HUES6 (cell line): ENCODE measurements around the gene MCUB.
"Not testable (repeated sequence)": the region's sequence is repeated elsewhere in the genome, so short reads cannot be mapped to it uniquely, and the experiment has no call there.

Experiments used
- H3K27ac ChIP-seq: 2 replicates; pipeline ENCODE4 v1.7.0; 2013; ENCODE audit warnings: low read depth, mild to moderate bottlenecking, low read length, inconsistent platforms
- H3K27me3 ChIP-seq: 2 replicates; pipeline ENCODE4 v1.6.1; 2013; ENCODE audit warnings: low read length; ENCODE audit not compliant: control insufficient read depth, insufficient read depth
- H3K36me3 ChIP-seq: 2 replicates; pipeline ENCODE4 v1.6.1; 2013; ENCODE audit warnings: low read length; ENCODE audit not compliant: control insufficient read depth, insufficient read depth
- H3K4me1 ChIP-seq: 2 replicates; pipeline ENCODE4 v1.6.1; 2013; ENCODE audit warnings: low read length; ENCODE audit not compliant: control insufficient read depth, insufficient read depth
- H3K4me3 ChIP-seq: 2 replicates; pipeline ENCODE4 v1.5.1; 2013; ENCODE audit warnings: low read depth, low read length
- H3K9ac ChIP-seq: one replicate; pipeline ENCODE4 v1.6.1; 2013; ENCODE audit warnings: mild to moderate bottlenecking, low read length
- H3K9me3 ChIP-seq: 2 replicates; pipeline ENCODE4 v1.6.1; 2013; ENCODE audit warnings: low read depth, low read length; ENCODE audit not compliant: control insufficient read depth, insufficient read depth

Gene MCUB

DNA sequence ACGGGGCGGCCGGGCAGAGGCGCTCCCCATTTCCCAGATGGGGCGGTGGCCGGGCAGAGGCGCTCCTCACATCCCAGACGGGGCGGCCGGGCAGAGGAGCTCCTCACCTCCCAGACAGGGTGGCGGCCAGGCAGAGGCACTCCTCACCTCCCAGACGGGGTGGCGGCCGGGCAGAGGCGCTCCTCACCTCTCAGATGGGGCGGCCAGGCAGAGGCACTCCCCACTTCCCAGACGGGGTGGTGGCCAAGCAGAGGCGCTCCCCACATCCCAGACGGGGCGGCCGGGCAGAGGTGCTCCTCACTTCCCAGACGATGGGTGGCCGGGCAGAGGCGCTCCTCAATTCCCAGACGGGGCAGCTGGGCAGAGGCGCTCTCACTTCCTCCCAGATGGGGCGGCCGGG is 118.4 kb downstream of the MCUB start:
- not testable (repeated sequence) for H3K9ac ChIP-seq, H3K27ac ChIP-seq, H3K27me3 ChIP-seq, H3K4me3 ChIP-seq, H3K36me3 ChIP-seq
- H3K4me1 ChIP-seq, result peaks cover 16% of the 10 kb centered on the region
- H3K9me3 ChIP-seq, result peaks cover 46% of the 10 kb centered on the region

DNA sequence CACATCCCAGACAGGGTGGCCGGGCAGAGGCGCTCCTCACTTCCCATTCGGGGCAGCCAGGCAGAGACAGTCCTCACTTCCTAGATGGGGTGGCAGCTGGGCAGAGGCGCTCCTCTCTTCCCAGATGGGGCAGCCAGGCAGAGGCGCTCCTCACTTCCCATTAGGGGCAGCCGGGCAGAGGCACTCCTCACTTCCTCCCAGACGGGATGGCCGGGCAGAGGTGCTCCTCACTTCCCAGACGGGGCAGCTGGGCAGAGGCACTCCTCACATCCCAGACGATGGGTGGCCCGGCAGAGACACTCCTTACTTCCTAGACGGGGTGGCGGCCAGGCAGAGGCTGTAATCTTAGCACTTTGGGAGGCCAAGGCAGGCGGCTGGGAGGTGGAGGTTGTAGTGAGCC is 118.9 kb downstream of the MCUB start:
- not testable (repeated sequence) for H3K4me3 ChIP-seq, H3K36me3 ChIP-seq, H3K27me3 ChIP-seq

DNA sequence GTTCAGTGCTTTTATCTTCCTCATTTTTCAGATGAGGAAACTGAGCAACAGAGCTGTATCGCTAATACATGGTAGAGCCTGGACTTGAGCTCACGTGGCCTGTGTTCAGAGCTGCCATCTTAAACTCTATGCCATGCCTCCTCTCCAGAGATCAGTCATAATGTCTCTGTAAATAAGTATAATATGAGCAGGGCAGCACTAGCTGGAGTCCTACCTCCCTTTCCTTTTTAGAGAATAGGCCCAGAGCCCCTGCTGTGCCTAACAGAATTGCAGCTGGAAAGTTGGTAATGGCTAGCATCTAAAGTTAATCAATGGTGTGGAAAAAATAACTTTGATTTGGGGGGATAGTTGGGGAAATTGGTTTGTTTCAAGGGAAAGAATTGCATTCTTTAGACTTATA is 122.8 kb downstream of the MCUB start:
- H3K36me3 ChIP-seq, result peaks cover 4% of the 10 kb centered on the region; the same call in 1 of the 2 replicates
- no peak overlapping the region for H3K9ac ChIP-seq
- H3K27ac ChIP-seq, result no peak overlapping the region
- H3K4me1 ChIP-seq, result peaks cover 17% of the 10 kb centered on the region
- peaks cover 25% of the 10 kb centered on the region for H3K9me3 ChIP-seq
- H3K4me3 ChIP-seq, result no peak overlapping the region
- no peaks in the 10 kb centered on the region for H3K27me3 ChIP-seq

More for the DNA sequence above, 118.9 kb downstream of the MCUB start:
- not testable (repeated sequence) for H3K27ac ChIP-seq, H3K9ac ChIP-seq
- Histone ChIP-seq H3K4me1 (peaks cover 17% of the 10 kb centered on the region), H3K9me3 (peaks cover 46% of the 10 kb centered on the region)

DNA sequence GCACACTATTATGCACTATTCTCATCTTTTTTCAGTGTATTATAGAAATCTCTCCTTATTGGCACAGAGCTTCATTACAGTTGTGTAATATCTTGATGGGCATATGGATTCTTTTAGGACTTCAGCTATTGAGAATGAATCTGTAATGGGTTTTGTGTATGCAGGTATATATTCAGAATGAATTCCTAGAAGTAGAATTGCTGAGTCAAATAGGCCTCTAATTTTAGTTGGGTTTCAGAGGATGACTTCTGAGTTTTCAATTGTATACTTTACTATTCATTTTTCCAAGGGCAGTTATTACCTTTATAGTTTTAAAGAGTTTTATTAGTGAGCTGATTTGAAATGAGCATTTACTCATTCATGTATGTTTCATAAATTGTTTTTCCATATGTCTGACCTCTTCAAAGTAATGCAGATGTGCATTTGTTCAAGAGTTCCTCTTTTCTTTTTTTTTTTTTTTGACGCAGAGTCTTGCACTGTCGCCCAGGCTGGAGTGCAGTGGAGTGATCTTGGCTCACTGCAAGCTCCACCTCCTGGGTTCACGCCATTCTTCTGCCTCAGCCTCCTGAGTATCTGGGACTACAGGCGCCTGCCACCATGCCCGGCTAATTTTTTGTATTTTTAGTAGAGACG is 123.7 kb downstream of the MCUB start:
- Histone ChIP-seq H3K36me3 (peaks cover 7% of the 10 kb centered on the region; the same call in 1 of the 2 replicates), H3K9ac (no peak overlapping the region), H3K4me1 (peaks cover 17% of the 10 kb centered on the region), H3K4me3 (no peak overlapping the region), H3K27me3 (no peaks in the 10 kb centered on the region), H3K27ac (no peak overlapping the region), H3K9me3 (peaks cover 22% of the 10 kb centered on the region)

DNA sequence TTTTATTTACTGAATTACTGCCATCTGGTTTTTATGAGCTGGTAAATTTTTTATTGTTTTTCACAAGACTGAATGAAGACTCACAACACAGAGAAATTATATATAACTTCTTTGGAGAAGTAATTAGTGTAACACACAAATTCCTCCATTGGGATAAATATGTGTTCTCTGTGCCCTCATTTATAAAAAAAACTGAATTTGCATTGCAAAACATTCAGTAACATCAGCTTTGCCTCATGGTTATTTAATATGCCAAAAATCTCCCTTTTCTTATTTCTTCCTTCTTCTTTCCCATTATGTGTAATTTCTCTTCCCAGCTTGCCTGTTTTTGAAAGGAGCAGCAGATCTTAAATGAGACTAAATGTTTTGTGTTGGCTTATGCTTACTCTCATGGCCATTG is 124.7 kb downstream of the MCUB start:
- Histone ChIP-seq H3K27ac (no peak overlapping the region), H3K36me3 (peaks cover 7% of the 10 kb centered on the region; the same call in 1 of the 2 replicates), H3K4me3 (no peak overlapping the region), H3K9me3 (peaks cover 15% of the 10 kb centered on the region), H3K27me3 (no peaks in the 10 kb centered on the region), H3K9ac (no peak overlapping the region), H3K4me1 (peaks cover 17% of the 10 kb centered on the region)

DNA sequence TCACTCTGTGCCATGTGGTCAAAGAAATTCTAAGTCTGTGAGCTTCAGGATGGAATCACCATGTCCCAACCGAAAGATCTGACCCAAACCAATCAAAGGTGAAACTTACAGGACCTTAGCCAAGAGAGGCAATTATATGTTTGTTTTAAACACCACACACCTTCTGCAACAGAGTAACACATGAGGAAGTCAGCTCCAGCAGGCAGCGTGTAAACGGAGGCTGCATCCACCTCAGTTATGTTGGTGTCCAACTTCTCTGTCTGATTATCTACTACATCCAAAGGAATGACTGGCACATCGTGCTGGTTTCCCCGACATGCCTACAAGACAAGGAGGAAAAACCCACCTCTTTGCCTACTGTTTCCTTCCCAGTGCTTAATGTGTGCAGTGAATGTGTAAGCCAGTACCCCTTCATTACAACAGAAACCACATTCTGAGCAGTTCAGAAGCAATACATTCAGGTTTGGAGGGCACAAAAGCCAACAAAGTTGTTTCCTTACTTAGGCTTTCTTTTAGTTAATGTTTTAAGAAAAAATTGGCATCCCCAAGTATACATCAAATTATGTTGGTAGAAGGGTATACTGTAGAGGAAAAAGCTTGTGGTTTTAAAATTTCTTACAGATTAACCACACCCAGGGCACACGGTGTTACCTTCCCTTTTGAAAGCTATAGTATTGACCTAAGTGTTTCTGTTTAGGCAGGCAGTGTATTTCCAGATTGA is 130.8 kb downstream of the MCUB start:
- H3K4me1 ChIP-seq, result no peaks in the 10 kb centered on the region
- H3K4me3 ChIP-seq, result no peak overlapping the region
- H3K27ac ChIP-seq, result no peak overlapping the region
- no peaks in the 10 kb centered on the region for H3K9me3 ChIP-seq
- no peaks in the 10 kb centered on the region for H3K27me3 ChIP-seq
- H3K9ac ChIP-seq, result no peak overlapping the region
- H3K36me3 ChIP-seq, result peaks cover 50% of the 10 kb centered on the region

DNA sequence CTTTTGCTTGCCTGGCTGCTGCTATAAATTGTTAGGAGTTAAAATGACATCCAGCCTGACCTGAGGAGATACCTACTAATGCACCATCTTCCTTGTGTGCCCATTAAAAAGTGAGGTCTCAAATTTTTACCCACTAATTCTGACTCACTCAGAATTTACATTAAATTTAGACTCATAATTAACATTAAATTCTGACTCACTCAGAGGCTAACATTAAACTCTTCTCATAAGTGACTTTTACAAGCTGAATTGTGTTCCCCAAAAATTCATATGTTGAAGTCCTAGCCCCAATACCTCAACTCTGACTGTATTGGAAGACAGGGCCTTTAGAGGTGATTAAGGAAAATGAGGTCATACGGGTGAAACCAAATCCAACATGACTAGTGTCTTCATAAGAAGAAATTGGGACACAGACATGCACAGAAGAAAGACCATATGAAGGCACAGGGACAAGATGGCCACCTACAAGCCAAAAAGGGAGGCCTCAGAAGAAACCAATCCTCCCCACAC is 131.4 kb downstream of the MCUB start:
- Histone ChIP-seq H3K4me1 (no peaks in the 10 kb centered on the region), H3K9me3 (no peaks in the 10 kb centered on the region), H3K27ac (no peak overlapping the region), H3K27me3 (no peaks in the 10 kb centered on the region), H3K4me3 (no peak overlapping the region), H3K9ac (no peak overlapping the region), H3K36me3 (peaks cover 54% of the 10 kb centered on the region)

DNA sequence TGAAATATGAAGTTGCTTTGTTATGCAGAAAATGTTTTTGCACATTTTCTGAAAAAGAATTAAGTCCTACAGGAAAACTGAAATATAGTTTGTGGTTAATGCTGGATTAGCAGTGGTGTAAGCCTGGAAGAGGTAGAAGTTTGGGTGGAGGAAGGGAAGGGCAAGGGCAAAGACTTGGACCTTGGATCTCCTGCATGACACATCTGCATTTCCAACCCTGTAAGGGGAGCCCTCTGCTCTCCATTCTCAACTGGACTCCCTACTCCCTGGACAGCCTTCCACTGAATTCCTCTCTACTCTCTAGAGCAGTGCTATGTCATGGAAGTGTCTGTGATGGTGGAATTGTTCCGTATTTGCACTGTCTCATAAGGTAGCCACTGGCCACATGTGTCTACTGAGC is 138.6 kb downstream of the MCUB start:
- H3K27ac ChIP-seq, result no peak overlapping the region
- H3K9ac ChIP-seq, result no peak overlapping the region
- peaks cover 28% of the 10 kb centered on the region for H3K36me3 ChIP-seq

DNA sequence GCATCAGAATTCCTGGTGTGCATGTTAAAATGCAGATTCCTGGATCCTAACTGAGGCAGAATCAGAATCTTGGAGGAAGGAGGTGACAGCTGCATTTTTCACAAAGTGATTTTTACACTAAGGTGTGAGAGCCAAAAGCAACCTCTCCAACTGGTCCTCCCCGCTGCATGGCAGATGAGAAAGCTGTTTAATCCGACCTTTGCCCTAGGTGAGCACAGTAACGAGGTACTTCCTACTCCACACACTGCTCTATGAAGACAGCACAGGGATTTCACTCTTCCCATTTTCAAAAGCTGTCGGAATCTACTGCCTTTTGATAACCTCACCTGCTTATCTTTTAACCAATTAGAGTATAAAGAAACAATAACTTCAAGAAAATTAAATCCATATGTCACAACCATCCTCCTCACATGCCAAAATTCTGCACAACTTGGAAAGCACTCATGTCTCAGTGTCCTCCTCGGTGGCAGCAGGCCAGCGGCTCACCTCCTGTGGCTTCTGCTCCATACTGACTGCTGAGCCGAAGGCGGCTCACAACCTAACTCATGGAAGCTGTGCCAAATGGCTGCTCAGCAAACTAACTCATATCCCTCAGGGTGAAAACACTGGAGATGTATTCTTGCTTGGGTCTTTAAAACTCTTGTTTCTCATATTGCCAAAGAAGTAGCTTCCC is 139.6 kb downstream of the MCUB start:
- Histone ChIP-seq H3K36me3 (peaks cover 19% of the 10 kb centered on the region), H3K4me1 (peaks cover 11% of the 10 kb centered on the region), H3K9me3 (no peaks in the 10 kb centered on the region), H3K9ac (no peak overlapping the region), H3K27ac (no peak overlapping the region), H3K4me3 (no peak overlapping the region), H3K27me3 (no peaks in the 10 kb centered on the region)

More for the DNA sequence above, 138.6 kb downstream of the MCUB start:
- Histone ChIP-seq H3K4me1 (peaks cover 9% of the 10 kb centered on the region), H3K4me3 (no peak overlapping the region), H3K9me3 (no peaks in the 10 kb centered on the region), H3K27me3 (no peaks in the 10 kb centered on the region)

DNA sequence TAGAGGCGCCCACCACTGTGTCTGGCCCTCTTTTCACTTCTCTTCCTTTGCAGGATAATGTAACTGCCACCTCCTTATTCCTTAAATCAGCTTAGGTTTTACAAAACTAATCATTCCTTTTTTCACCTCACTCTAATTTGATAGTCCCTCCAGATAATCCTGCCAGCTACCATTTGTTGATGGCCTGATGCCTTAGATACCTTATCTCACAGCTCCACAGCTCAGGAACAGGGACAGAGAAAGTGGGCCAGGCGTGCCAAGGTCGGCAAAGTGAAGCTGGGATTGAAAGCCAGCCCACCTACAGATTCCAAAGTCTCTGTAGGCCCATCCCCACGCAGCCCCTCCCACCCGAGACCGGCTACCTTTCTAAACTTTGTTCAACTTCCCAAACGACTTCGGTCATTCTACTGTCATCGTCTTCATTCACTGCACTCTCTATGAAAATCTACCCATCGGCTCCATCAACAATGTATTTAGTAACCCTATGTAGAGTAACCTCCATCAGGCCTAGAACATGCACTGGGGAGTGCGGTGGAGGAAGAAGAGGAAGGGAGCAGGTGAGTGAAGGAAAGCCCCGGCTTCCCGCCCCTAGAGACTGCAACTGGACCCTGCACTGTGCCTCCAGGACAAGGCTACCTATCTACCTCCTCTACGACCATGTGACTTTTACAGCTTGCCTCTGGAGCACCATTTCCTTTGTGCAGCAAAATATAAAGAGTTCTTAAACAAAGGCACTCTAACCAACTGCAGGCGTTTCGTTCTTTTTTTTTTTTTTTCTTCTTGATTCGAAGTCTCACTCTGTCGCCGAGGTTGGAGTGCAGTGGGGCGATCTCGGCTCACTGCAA is 141.7 kb downstream of the MCUB start:
- Histone ChIP-seq H3K4me3 (peak overlapping the region; percentile 96), H3K27me3 (no peaks in the 10 kb centered on the region), H3K9me3 (no peaks in the 10 kb centered on the region), H3K27ac (no peak overlapping the region), H3K4me1 (peaks cover 11% of the 10 kb centered on the region), H3K9ac (peak overlapping the region; percentile 91), H3K36me3 (peaks cover 9% of the 10 kb centered on the region)
